ENCODE measurements around the gene ITGA3. TPM values are rescaled to one million over a fixed set of nuclear protein-coding genes. Genes with fewer than 3 reads are reported as not detected.

ITGA3 gene
- total and polyA plus RNA-seq, 10 donors: 5.5 to 52.3 (median 32.8) TPM

DNA sequence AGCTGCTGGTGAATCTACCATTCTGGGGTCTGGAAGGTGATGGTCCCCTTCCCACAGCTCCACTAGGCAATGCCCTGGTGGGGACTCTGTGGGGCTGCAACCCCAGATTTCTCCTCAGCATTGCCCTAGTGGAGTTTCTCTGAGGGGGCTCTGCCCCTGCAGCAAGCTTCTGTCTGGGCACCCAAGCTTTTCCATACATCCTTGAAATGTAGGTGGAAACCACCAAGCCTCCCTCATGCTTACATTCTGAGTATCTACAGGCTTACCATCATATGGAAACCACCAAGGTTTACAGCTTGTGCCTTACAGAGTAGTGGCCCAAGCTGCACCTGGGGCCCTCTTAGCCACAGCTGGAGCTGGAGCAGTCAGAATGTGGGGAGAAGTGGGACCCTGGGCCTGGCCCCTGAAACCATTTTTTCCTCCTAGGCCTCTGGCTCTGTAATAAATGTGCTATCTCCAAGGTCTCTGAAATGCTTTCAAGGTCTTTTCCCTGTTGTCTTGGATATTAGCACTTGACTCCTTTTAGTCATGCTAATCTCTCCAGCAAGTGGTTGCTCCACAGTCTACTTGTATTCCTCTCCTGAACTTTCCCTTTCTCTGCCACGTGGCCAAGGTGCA lies 41.3 kb upstream of the ITGA3 start:
- no peaks in the 10 kb centered on the region for H3K36me3 ChIP-seq
- H3K27me3 ChIP-seq (replicated peaks in 1 of 7): peaks cover 0 to 39% (median 0%) of the 10 kb centered on the region in 7 donors
- H3K27ac ChIP-seq: no peak overlapping the region
- WGBS, 5 donors: 12 to 48% (median 37%) methylated on average over 1 of the region's 1 CpG
- no peaks in the 10 kb centered on the region for H3K4me1 ChIP-seq
- no peak for DNase-seq
- no peak overlapping the region for H3K4me3 ChIP-seq
- H3K9me3 ChIP-seq: peaks cover 0 to 49% (median 36%) of the 10 kb centered on the region in 8 donors
- TF ChIP-seq POLR2AphosphoS5 (IDR thresholded peaks at IDR 0.05) (no peak), CTCF (IDR thresholded peaks at IDR 0.05 in 8 of 11, conservative IDR thresholded peaks at IDR 0.05 in 3 of 11) (no peak), POLR2A (IDR thresholded peaks at IDR 0.05) (no peak)
- intact Hi-C loops (cut with DNase I; ENCODE audit: low total_unique reads): no loop called here

- H3K9me3 ChIP-seq: peaks cover 0 to 43% (median 30%) of the 10 kb centered on the region in 8 donors
- WGBS, 5 donors: 80 to 90% (median 81%) methylated on average over 2 of the region's 2 CpGs
- H3K27ac ChIP-seq: no peak overlapping the region
- no peaks in the 10 kb centered on the region for H3K36me3 ChIP-seq
- peaks cover 0 to 39% (median 0%) of the 10 kb centered on the region in 7 donors for H3K27me3 ChIP-seq (replicated peaks in 1 of 7)
- no peak overlapping the region for H3K4me3 ChIP-seq
- no peak for TF ChIP-seq POLR2AphosphoS5 (IDR thresholded peaks at IDR 0.05)
- TF ChIP-seq CTCF (IDR thresholded peaks at IDR 0.05 in 8 of 11, conservative IDR thresholded peaks at IDR 0.05 in 3 of 11): no peak
- no peak for TF ChIP-seq POLR2A (IDR thresholded peaks at IDR 0.05)
- DNase-seq: no peak
- intact Hi-C loops (cut with DNase I; ENCODE audit: low total_unique reads): no loop called here
- no peaks in the 10 kb centered on the region for H3K4me1 ChIP-seq
These were observed 40.8 kb upstream of the ITGA3 start for GRCh38 chr17:50015146-50015545.

DNA sequence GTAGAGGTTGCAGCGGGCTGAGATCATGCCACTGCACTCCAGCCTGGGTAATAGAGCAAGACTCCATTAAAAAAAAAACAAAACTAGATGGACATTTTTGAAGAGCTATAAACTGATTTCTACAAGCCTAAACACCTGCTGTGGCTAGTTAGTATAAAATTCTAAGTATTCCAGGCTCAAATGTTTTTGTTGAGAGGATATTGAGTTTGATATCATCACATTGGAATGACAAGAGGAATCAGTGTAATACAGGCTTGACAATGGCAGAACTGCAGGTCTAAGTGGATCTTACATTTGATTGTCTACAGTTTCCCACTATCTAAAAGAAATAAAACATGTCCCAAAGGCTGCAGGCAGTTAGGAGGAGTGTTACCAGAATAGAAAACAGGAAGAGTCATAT lies 37.0 kb upstream of the ITGA3 start:
- Histone ChIP-seq H3K4me1 (peaks cover 0 to 8% (median 0%) of the 10 kb centered on the region in 6 donors), H3K9me3 (peaks cover 0 to 17% (median 12%) of the 10 kb centered on the region in 8 donors), H3K27ac (no peak overlapping the region), H3K27me3 (replicated peaks in 1 of 7) (peaks cover 0 to 10% (median 0%) of the 10 kb centered on the region in 7 donors), H3K36me3 (no peaks in the 10 kb centered on the region), H3K4me3 (no peak overlapping the region)
- no peak for TF ChIP-seq CTCF (IDR thresholded peaks at IDR 0.05 in 8 of 11, conservative IDR thresholded peaks at IDR 0.05 in 3 of 11)
- no peak for TF ChIP-seq POLR2A (IDR thresholded peaks at IDR 0.05)
- WGBS, 5 donors: 78 to 100% (median 88%) methylated on average over 1 of the region's 1 CpG
- DNase-seq: no peak
- intact Hi-C loops (cut with DNase I; ENCODE audit: low total_unique reads): no loop called here

- Histone ChIP-seq H3K4me1 (peaks cover 0 to 8% (median 0%) of the 10 kb centered on the region in 6 donors), H3K27ac (no peak overlapping the region), H3K27me3 (replicated peaks in 1 of 7) (peaks cover 0 to 10% (median 0%) of the 10 kb centered on the region in 7 donors), H3K4me3 (no peak overlapping the region), H3K36me3 (no peaks in the 10 kb centered on the region), H3K9me3 (no peaks in the 10 kb centered on the region)
- TF ChIP-seq POLR2AphosphoS5 (IDR thresholded peaks at IDR 0.05) (no peak), POLR2A (IDR thresholded peaks at IDR 0.05) (no peak), CTCF (IDR thresholded peaks at IDR 0.05 in 8 of 11, conservative IDR thresholded peaks at IDR 0.05 in 3 of 11) (no peak)
- DNase-seq: no peak
- intact Hi-C loops (cut with DNase I; ENCODE audit: low total_unique reads): no loop called here
- WGBS, 5 donors: 46 to 64% (median 53%) methylated on average over 13 of the region's 13 CpGs
These were observed 34.9 kb upstream of the ITGA3 start for GRCh38 chr17:50020841-50021599.

Measured in spleen (tissue), 11 donors.